M059J (cell line): ENCODE measurements around the gene OSGIN1. TPM values are rescaled to one million over a fixed set of nuclear protein-coding genes. Genes with fewer than 3 reads are reported as not detected.

Experiments
- DNase-seq: peaks from one replicate; pipeline ENCODE4 v3.0.0-alpha.2; 2012; ENCODE audit warnings: low read depth
- total RNA-seq: library from RNA; depleted of rRNA; stranded (reverse); fragments of >200 nt; shearing (Covaris generic); gene quantifications from 2 replicates; pipeline ENCODE4 v1.2.3, GENCODE V29; 2014

The OSGIN1 gene
- total RNA-seq, 1 experiment from 2014 or later, result 3.6 TPM

GRCh38 chr16:83972256-83973008, 19.4 kb downstream of the OSGIN1 start:
- no peak for DNase-seq

GRCh38 chr16:83973077-83973476, 20.0 kb downstream of the OSGIN1 start:
- no peak for DNase-seq

- DNase-seq, result no peak
These were observed 20.7 kb downstream of the OSGIN1 start for GRCh38 chr16:83973581-83974385.

GRCh38 chr16:83974475-83974874, 21.4 kb downstream of the OSGIN1 start:
- no peak for DNase-seq

- DNase-seq, result no peak
These were observed 22.7 kb downstream of the OSGIN1 start for GRCh38 chr16:83975590-83976260.

GRCh38 chr16:83977056-83977815, 24.2 kb downstream of the OSGIN1 start:
- no peak for DNase-seq

- DNase-seq, result no peak
These were observed 25.4 kb downstream of the OSGIN1 start for GRCh38 chr16:83978401-83978904.

GRCh38 chr16:83979441-83979840, 26.4 kb downstream of the OSGIN1 start:
- no peak for DNase-seq

GRCh38 chr16:83980794-83981193, 27.8 kb downstream of the OSGIN1 start:
- no peak for DNase-seq

GRCh38 chr16:83981799-83982198, 28.8 kb downstream of the OSGIN1 start:
- DNase-seq, result no peak

- no peak for DNase-seq
These were observed 30.5 kb downstream of the OSGIN1 start for GRCh38 chr16:83983491-83983890.

- peak; percentile 19 for DNase-seq
These were observed 36.3 kb downstream of the OSGIN1 start for GRCh38 chr16:83989300-83989699.

GRCh38 chr16:83990492-83990891, 37.5 kb downstream of the OSGIN1 start:
- DNase-seq, result no peak

GRCh38 chr16:83992624-83993023, 39.6 kb downstream of the OSGIN1 start:
- peak; percentile 69 for DNase-seq

- DNase-seq, result peak; percentile 79
These were observed 41.0 kb downstream of the OSGIN1 start for GRCh38 chr16:83994087-83994486.

- DNase-seq, result no peak
These were observed 41.7 kb downstream of the OSGIN1 start for GRCh38 chr16:83994703-83995102.

GRCh38 chr16:83995754-83996153, 42.7 kb downstream of the OSGIN1 start:
- DNase-seq, result peak; percentile 34

- no peak for DNase-seq
These were observed 43.6 kb downstream of the OSGIN1 start for GRCh38 chr16:83996481-83997252.

GRCh38 chr16:83998091-83998490, 45.1 kb downstream of the OSGIN1 start:
- no peak for DNase-seq

GRCh38 chr16:84000989-84001642, 48.1 kb downstream of the OSGIN1 start:
- DNase-seq, result peak; percentile 29
